ENCODE measurements around the gene STAT5B. TPM values are rescaled to one million over a fixed set of nuclear protein-coding genes. Genes with fewer than 3 reads are reported as not detected.
A peak's percentile ranks its signal among the peaks of the same experiment; 100 is the strongest.
"Not testable (repeated sequence)": the region's sequence is repeated elsewhere in the genome, so short reads cannot be mapped to it uniquely, and the experiment has no call there.

STAT5B gene
- polyA plus RNA-seq, 3 donors = 37.5 to 52.7 (median 49.5) TPM

- no peak for DNase-seq
These were observed 3.9 kb downstream of the STAT5B start for GRCh38 chr17:42272162-42272907.

DNA sequence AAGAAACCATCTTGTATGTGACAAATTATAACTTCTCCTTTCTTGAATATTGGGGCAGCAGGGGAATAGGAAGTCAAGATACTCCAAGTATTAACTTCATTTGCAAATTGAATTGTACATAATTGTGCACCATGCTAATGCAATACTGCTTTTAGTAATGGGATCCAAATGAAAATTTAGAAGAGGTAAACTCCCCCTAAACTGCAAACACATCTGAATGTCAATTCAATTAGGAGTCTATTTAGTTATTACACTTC, 4.5 kb downstream of the STAT5B start:
- no peak for DNase-seq

DNA sequence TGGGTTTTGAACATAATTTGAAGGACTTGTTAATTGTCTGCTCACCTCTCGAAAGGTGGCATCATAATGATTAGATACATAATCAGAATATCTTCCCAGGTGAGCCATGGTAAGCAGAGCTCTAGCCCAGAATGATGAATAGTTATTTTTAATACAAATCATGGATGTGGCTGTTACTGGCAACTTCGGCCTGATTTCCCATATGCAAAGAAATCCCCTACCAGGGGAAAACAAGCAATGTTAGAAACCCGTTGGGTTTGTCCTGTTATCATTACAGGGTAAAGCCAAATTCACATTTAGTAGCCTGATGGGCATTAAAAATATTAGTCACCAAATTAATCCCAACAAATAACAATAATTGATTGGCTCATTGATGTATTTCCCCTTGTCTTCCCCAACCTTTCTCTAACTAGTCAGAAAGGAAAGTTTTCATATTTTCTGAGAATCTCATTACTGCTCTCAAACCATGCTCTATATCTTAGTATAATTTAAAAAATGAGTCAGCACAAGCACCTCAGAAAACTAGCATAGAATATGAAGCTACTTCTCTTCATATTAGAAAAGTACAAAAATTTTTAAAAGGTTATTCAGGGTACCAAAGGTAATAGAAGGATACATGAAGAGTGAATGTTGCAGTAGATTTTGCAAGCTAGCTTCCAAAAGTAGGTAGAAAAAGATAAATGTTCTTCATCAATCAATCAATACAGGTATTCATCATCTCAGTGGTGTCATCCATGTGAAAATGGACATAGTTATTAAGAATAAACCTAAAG, 5.0 kb downstream of the STAT5B start:
- no peak for DNase-seq

DNA sequence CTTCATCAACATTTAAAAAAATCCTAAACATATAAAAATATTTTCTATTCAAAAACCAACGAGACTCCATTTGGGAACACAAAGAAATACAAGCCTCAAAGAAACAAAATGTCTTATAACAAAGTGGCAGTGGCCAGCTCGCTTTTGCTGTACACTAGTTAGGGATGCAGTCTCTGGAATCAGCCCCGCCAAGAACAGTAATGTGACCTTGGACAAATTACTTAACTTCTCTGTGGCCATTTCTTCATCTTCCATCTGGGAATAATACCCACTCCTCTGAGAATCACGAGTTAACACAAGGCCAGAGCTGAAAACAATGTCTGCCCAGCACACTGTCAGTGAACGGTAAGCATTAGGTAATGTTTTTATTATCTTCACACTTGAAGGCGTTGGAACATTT, 5.6 kb downstream of the STAT5B start:
- DNase-seq = no peak

DNA sequence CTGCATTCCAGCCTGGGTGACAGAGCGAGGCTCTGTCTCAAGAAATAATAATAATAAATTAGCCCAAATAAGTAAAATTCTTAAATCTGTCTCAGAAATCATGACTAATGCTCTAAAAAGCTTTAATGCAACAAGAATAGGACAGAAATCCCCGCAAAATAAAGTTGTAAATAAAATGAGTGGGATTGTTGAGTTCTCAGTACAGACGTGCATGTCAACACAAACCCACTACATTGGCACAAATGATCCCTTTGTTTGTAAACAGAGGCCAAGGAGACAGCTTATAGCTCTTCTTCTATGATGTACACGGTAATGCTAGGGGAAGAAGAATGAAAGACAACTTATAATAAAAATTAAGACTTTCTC, 6.0 kb downstream of the STAT5B start:
- no peak for DNase-seq

DNA sequence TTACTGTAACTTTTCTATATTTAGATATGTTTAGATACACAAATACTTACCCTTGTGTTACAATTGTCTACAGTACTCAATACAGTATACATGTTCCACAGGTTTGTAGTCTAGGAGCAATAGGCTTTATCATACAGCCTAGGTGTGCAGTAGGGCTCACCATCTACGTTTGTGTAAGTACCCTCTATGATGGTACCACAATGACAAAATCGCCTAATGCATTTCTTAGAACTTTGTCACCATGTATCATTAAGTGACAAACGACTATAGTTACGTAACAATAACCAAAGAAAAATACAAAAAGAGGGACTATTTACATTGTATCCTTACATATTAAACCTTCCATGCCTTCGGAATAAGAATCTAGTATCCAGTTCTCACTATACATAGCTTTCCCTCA, 8.0 kb downstream of the STAT5B start:
- DNase-seq = no peak

- DNase-seq = no peak
These were observed 9.0 kb downstream of the STAT5B start for GRCh38 chr17:42266918-42267766.

DNA sequence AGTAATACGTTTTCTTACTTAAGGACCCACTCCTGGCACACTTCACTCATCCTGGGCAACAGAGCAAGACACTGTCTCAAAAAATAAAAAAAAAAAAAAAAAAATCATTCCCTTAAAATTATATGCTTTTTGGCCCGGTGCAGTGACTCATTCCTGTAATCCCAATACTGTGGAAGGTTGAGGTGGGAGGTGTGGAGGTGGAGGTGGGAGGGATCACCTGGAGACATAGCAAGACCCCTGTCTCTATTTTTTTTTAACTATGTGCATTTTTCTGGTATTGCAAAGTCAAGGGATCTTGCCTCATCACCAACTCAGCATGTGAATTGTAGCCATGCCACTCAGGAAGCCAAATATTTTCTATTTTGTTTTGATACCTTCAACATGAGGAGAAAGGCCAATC, 9.7 kb downstream of the STAT5B start:
- DNase-seq = no peak

GRCh38 chr17:42264366-42264765, 11.8 kb downstream of the STAT5B start:
- DNase-seq = not testable (repeated sequence)

GRCh38 chr17:42260318-42260717, 15.9 kb downstream of the STAT5B start:
- no peak for DNase-seq

- DNase-seq = no peak
These were observed 20.7 kb downstream of the STAT5B start for GRCh38 chr17:42255445-42255844.

DNA sequence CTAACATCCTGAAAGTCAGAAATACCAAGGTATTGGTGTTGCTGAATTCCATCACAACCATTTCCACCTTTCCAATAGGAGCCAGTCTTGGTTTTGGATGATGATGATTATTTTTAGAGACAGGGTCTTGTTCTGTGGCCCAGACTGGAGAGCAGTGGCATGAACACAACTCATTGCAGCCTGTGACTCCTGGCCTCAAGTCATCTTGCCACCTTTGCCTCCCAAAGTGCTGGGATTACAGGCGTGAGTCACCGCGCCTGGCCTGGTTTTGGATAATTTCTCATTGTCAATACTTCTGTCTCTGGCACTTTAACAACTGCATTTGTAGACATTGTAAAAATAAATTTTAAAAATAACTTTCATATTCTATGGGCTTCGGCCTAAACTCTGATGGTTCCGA, 22.6 kb downstream of the STAT5B start:
- DNase-seq = no peak

GRCh38 chr17:42252597-42253550, 23.3 kb downstream of the STAT5B start:
- DNase-seq = no peak

DNA sequence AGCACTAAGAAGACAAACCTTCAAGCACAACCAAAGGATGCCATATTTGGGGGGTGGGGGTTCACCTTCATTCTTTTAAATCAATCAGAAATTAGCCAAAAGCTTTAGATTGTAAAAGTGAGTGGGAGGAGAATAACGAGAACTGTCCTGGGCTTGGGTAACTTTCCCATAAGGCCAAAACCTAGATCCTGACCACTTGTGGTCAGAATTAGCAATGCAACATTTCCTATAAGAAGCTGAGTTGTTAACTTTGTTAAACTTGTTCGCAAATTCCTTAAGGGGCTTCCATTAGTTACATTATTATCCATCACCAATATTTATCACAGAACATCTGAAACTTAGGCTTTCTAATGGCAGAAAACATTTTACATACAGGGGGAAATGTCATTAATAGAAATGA, 25.1 kb downstream of the STAT5B start:
- DNase-seq = no peak

DNA sequence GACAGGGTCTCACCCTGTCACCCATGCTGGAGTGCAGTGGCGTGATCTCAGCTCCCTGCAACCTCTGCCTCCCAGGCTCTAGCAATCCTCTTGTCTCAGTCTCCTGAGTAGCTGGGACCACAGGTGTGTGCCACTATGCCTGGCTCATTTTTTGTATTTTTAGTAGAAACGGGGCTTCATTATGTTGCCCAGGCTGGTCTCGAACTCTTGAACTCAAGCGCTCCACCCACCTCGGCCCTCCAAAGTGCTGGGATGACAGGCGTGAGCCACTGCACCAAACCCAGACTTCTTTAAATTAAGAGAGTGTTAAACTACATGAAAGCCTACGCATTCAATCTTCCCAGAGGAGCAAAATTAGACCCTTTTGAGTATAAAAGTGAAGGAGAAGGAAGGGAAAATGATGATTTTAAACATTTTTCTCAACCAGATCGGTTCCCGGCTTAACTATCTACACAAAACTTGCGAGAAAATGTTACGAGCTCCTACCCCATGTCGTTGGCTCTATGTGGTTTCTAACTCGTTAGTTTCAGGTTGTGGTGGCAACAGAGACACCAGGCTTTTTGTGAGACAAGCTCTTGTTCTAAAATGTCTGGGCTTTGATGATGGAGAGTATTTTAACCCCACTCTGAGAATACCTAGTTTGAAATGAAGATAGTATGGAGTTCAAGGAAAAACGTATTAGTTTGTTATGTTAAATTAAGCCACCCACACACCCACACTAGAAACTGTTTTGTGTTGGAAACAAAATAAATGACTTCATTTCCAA, 26.3 kb downstream of the STAT5B start:
- no peak for DNase-seq

DNA sequence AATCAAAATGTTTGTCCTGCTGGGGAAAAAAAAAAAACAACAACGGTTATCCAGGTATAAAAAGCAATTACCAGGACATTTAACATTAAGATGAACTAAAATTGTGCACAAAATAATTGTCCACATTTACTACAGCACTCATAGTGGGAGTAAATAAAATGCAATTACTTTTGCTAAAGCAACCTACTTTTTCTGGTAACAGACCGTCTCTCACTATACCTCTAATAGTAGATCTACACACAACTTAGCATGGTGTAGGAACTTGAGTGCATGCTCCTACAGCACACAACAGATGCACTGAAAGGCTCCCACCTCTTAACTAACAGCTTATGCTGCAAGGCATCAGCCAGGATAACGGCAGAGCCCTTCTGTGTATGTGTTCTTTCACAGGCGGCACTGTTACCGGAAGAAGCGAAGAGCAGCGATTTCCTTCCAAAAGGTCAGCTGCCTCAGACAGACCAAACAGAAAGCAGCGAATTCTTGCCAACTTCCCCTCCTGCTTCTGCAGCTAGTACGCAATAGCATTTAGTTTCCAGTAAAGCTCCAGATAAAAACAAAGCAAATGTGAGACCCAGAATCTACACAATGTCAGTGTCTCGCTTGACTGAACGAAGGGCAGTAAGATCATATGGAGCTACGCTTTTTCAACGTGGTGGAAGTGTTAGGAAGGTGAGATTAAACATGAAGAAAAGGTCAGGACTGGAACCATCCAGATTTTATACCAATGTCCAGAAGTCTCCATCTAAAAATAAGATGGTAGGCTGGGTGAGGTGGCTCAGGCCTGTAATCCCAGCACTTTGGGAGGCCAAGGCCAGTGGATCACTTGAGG, 27.6 kb downstream of the STAT5B start:
- DNase-seq = peak; percentile 82

- DNase-seq = no peak
These were observed 28.5 kb downstream of the STAT5B start for GRCh38 chr17:42247734-42248133.

DNA sequence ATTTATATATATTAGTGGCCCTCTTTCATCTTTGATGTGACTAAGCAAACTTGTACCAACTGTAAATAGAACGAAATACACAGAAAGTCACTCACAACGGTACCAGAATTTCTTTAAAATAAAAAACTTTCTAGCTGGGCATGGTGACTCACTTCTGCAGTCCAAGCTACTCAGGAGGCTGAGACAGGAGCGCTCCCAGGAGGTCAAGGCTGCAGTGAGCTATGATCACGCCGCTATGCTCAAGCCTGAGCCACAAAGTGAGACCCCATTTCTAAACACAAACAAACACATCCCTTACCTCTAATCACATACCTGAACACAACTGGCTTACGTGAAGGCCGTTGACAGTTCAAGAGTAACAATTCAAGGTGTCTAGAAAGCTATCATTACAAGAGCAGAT, 29.7 kb downstream of the STAT5B start:
- DNase-seq = no peak

- DNase-seq = not testable (repeated sequence)
These were observed 31.0 kb downstream of the STAT5B start for GRCh38 chr17:42245183-42245582.

DNA sequence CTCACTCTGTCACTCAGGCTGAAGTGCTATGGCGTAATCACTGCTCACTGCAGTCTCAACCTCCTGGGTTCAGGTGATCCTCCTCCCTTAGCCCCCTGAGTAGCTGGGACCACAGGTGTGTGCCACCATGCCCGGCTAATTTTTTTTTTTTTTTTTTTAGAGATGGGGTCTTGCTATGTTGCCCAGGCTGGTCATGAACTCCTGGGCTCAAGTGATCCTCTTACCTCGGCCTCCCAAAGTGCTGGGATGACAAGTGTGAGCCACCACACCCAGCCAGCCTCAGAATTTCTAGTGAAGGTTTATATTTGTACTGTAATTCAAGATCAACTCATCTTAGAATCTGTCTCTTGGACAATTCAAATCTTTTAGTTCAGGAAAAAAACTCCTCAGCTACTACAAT, 32.1 kb downstream of the STAT5B start:
- DNase-seq = not testable (repeated sequence)
